WTC11 (cell line): ENCODE measurements around the gene SLC15A1.

ENCODE experiments used
- ATF6 ChIP-seq: sonication (generic); formaldehyde crosslinking; IDR thresholded peaks from 2 replicates; pipeline ENCODE4 v1.8.1; 2023; ENCODE audit warnings: mild to moderate bottlenecking, missing genetic modification reagents
- ESRRA ChIP-seq: sonication (generic); formaldehyde crosslinking; IDR thresholded peaks from 2 replicates; pipeline ENCODE4 v1.8.1; 2022; ENCODE audit warnings: mild to moderate bottlenecking, missing genetic modification reagents, borderline replicate concordance
- ETV6 ChIP-seq: sonication (generic); formaldehyde crosslinking; IDR thresholded peaks from 2 replicates; pipeline ENCODE4 v1.8.1; 2022; ENCODE audit warnings: mild to moderate bottlenecking, missing genetic modification reagents
- FOXJ3 ChIP-seq: sonication (generic); formaldehyde crosslinking; IDR thresholded peaks from 2 replicates; pipeline ENCODE4 v1.9.0; 2021; ENCODE audit warnings: missing genetic modification reagents, mild to moderate bottlenecking, borderline replicate concordance
- MYBL2 ChIP-seq: sonication (generic); formaldehyde crosslinking; IDR thresholded peaks from 2 replicates; pipeline ENCODE4 v1.8.1; 2023; ENCODE audit warnings: mild to moderate bottlenecking, moderate library complexity, missing genetic modification reagents
- NR2C2 ChIP-seq: sonication (generic); formaldehyde crosslinking; IDR thresholded peaks from 2 replicates; pipeline ENCODE4 v1.8.0; 2022; ENCODE audit warnings: mild to moderate bottlenecking, missing genetic modification reagents
- NR3C1 ChIP-seq: sonication (generic); formaldehyde crosslinking; conservative IDR thresholded peaks from 2 replicates; pipeline ENCODE4 v1.8.1; 2023; ENCODE audit warnings: low read depth, mild to moderate bottlenecking, missing genetic modification reagents
- SP1 ChIP-seq: sonication (generic); formaldehyde crosslinking; conservative IDR thresholded peaks from 2 replicates; pipeline ENCODE4 v1.8.1; 2022; ENCODE audit warnings: missing genetic modification reagents
- TCF7 ChIP-seq: sonication (generic); formaldehyde crosslinking; IDR thresholded peaks from 2 replicates; pipeline ENCODE4 v1.8.0; 2022; ENCODE audit warnings: mild to moderate bottlenecking, low read depth, missing genetic modification reagents, moderate library complexity
- ZNF138 ChIP-seq: sonication (generic); formaldehyde crosslinking; conservative IDR thresholded peaks from 2 replicates; pipeline ENCODE4 v1.8.1; 2022; ENCODE audit warnings: mild to moderate bottlenecking, moderate library complexity, missing genetic modification reagents
- TF ChIP-seq, protein P1 (sequence below): fragments of 200-600 bp; IDR thresholded peaks from 2 replicates; pipeline ENCODE4 v1.8.0; 2022; ENCODE audit warnings: antibody characterized with exemption
- TF ChIP-seq, protein P2 (sequence below): sonication (generic); formaldehyde crosslinking; IDR thresholded peaks from 2 replicates; pipeline ENCODE4 v1.8.0; 2022; ENCODE audit warnings: mild to moderate bottlenecking, missing genetic modification reagents
- TF ChIP-seq, protein P3 (sequence below): sonication (generic); formaldehyde crosslinking; IDR thresholded peaks from 2 replicates; pipeline ENCODE4 v1.8.0; 2023; ENCODE audit warnings: missing genetic modification reagents, mild to moderate bottlenecking, borderline replicate concordance

DNA sequence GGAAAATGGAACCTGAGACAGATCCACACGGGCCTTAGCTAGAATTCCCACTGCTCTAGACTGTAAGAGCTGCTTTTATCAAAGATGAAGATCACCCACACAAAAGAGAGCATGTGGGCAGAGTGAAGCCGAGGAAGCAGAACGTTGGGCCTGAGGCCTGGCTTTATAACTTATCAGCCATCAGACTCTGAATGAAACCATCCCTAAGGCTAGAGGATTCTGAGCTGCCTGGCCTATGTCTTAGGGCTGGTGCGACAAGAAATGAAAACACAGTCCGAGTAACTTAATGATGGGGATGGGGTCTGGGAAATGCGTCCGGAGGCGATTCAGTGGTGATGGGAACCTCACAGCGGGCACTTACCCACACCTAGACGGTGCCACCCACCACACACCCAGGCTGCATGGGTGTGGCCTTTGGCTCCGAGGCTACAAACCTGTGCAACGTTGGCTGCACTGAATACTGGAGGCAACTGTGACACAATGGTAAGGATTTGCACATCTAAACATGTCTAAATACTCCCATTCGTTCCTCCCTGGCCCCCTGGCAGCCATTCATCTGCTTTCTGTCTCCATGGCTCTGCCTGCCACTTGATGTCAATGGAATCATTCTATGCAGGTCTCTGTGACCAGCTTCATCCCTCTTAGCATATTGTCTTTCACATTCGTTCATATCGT lies 62.0 kb downstream of the SLC15A1 start:
- TF ChIP-seq SP1 (CRISPR knock-in tag) = no peak
- TF ChIP-seq ATF6 (CRISPR knock-in tag) = no peak
- no peak for TF ChIP-seq FOXJ3 (CRISPR knock-in tag)
- no peak for TF ChIP-seq MYBL2 (CRISPR knock-in tag)
- TF ChIP-seq ZNF138 (CRISPR knock-in tag) = no peak
- TF ChIP-seq, protein P1, sequence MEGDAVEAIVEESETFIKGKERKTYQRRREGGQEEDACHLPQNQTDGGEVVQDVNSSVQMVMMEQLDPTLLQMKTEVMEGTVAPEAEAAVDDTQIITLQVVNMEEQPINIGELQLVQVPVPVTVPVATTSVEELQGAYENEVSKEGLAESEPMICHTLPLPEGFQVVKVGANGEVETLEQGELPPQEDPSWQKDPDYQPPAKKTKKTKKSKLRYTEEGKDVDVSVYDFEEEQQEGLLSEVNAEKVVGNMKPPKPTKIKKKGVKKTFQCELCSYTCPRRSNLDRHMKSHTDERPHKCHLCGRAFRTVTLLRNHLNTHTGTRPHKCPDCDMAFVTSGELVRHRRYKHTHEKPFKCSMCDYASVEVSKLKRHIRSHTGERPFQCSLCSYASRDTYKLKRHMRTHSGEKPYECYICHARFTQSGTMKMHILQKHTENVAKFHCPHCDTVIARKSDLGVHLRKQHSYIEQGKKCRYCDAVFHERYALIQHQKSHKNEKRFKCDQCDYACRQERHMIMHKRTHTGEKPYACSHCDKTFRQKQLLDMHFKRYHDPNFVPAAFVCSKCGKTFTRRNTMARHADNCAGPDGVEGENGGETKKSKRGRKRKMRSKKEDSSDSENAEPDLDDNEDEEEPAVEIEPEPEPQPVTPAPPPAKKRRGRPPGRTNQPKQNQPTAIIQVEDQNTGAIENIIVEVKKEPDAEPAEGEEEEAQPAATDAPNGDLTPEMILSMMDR = no peak
- TF ChIP-seq, protein P2, sequence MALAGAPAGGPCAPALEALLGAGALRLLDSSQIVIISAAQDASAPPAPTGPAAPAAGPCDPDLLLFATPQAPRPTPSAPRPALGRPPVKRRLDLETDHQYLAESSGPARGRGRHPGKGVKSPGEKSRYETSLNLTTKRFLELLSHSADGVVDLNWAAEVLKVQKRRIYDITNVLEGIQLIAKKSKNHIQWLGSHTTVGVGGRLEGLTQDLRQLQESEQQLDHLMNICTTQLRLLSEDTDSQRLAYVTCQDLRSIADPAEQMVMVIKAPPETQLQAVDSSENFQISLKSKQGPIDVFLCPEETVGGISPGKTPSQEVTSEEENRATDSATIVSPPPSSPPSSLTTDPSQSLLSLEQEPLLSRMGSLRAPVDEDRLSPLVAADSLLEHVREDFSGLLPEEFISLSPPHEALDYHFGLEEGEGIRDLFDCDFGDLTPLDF = no peak
- no peak for TF ChIP-seq NR2C2
- TF ChIP-seq ESRRA (CRISPR knock-in tag) = no peak
- no peak for TF ChIP-seq ETV6
- no peak for TF ChIP-seq TCF7 (CRISPR knock-in tag)
- TF ChIP-seq NR3C1 (CRISPR knock-in tag) = no peak
- TF ChIP-seq, protein P3, sequence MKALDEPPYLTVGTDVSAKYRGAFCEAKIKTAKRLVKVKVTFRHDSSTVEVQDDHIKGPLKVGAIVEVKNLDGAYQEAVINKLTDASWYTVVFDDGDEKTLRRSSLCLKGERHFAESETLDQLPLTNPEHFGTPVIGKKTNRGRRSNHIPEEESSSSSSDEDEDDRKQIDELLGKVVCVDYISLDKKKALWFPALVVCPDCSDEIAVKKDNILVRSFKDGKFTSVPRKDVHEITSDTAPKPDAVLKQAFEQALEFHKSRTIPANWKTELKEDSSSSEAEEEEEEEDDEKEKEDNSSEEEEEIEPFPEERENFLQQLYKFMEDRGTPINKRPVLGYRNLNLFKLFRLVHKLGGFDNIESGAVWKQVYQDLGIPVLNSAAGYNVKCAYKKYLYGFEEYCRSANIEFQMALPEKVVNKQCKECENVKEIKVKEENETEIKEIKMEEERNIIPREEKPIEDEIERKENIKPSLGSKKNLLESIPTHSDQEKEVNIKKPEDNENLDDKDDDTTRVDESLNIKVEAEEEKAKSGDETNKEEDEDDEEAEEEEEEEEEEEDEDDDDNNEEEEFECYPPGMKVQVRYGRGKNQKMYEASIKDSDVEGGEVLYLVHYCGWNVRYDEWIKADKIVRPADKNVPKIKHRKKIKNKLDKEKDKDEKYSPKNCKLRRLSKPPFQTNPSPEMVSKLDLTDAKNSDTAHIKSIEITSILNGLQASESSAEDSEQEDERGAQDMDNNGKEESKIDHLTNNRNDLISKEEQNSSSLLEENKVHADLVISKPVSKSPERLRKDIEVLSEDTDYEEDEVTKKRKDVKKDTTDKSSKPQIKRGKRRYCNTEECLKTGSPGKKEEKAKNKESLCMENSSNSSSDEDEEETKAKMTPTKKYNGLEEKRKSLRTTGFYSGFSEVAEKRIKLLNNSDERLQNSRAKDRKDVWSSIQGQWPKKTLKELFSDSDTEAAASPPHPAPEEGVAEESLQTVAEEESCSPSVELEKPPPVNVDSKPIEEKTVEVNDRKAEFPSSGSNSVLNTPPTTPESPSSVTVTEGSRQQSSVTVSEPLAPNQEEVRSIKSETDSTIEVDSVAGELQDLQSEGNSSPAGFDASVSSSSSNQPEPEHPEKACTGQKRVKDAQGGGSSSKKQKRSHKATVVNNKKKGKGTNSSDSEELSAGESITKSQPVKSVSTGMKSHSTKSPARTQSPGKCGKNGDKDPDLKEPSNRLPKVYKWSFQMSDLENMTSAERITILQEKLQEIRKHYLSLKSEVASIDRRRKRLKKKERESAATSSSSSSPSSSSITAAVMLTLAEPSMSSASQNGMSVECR (CRISPR knock-in tag) = no peak
